Measurements from ENCODE around the gene NPPB. TPM values are rescaled to one million over a fixed set of nuclear protein-coding genes. Genes with fewer than 3 reads are reported as not detected.

Gene NPPB
- total and polyA plus RNA-seq, 2 experiments from 2014 or later, result 0.95 TPM; not detected in 1

DNA sequence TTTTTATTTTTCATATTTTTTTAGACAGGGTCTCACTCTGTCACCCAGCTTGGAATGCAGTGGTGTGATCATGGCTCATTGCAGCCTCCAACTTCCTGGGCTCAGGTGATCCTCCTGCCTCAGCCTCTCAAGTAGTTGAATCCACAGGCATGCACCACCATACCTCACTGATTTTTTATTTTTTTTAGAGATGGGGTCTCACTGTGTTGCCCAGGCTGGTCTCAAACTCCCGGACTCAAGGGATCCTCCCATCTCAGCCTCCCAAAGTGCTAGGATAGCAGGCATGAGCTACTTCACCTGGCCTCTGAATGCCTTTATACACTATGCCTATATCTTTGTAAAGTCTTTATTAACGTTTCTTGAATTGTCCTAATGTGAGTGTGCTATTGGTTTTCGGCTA lies 10.4 kb upstream of the NPPB start:
- DNase-seq (ENCODE audit: low spot score), result no peak
- Histone ChIP-seq H3K79me2 (replicated peaks; ENCODE audit: insufficient read depth) (no peaks in the 10 kb centered on the region), H3K9me2 (ENCODE audit: insufficient read depth) (no peaks in the 10 kb centered on the region), H3K36me3 (ENCODE audit: insufficient read depth) (no peaks in the 10 kb centered on the region), H3K27me3 (ENCODE audit: insufficient read depth) (no peaks in the 10 kb centered on the region), H3F3A (replicated peaks; ENCODE audit: low read depth) (no peaks in the 10 kb centered on the region), H3K4me3 (no peak overlapping the region), H3K4me1 (ENCODE audit: insufficient read depth) (no peaks in the 10 kb centered on the region), H4K20me1 (replicated peaks; ENCODE audit: insufficient read depth) (no peaks in the 10 kb centered on the region), H3K4me2 (no peak overlapping the region), H2AFZ (no peak overlapping the region), H3K27ac (ENCODE audit: low read depth) (no peak overlapping the region)
- Mint-ChIP-seq H3K27ac (no peak overlapping the region), H3K4me1 (no peaks in the 10 kb centered on the region), H3K4me3 (no peak overlapping the region), H3K36me3 (ENCODE audit: low read depth) (no peaks in the 10 kb centered on the region), H3K9me3 (no peaks in the 10 kb centered on the region), H3K27me3 (ENCODE audit: insufficient read depth, low read depth, poor library complexity) (peaks cover 12% of the 10 kb centered on the region)
- ATAC-seq, result no peak
- TF ChIP-seq ZNF331 (CRISPR knock-in tag; IDR thresholded peaks at IDR 0.05; ENCODE audit: low read depth), result no peak

DNA sequence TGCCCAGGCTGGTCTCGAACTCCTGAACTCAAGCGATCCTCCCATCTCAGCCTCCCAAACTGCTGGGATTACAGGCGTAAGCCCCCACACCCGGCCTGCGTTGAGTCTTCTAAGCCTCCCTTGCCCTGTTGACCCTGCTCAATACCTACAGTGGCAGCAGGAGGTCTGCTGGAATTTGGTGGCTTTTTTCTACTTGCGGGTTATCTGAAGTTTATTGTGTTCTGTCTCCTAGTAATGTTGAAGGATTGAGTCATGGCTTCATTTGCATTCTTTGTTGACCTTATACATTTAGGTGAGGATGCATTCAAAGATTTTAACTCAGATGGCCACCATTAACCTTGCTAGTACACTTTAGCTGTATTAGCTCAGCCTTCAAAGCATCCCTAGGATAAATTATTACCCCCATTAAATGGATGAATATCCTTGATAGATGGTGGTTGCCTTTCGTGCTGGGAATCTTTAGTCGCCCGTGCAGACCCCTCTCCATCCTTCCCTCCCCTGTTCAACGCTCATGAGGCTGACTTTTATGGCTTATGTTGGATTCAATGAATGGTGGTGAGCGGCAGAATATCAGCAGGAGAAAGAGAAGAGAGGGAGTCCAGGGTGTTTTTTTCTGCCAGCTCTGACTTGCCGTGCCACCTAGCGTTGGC lies 9.7 kb upstream of the NPPB start:
- no peaks in the 10 kb centered on the region for H3K36me3 ChIP-seq (ENCODE audit: insufficient read depth)
- H3K9me3 Mint-ChIP-seq, result no peaks in the 10 kb centered on the region
- no peak overlapping the region for H2AFZ ChIP-seq
- no peaks in the 10 kb centered on the region for H3K27me3 ChIP-seq (ENCODE audit: insufficient read depth)
- peaks cover 8% of the 10 kb centered on the region for H3K27me3 Mint-ChIP-seq (ENCODE audit: insufficient read depth, low read depth, poor library complexity)
- DNase-seq (ENCODE audit: low spot score) (no peak), ATAC-seq (no peak)
- no peaks in the 10 kb centered on the region for H3K79me2 ChIP-seq (replicated peaks; ENCODE audit: insufficient read depth)
- H3K4me3 ChIP-seq, result no peak overlapping the region
- no peaks in the 10 kb centered on the region for H4K20me1 ChIP-seq (replicated peaks; ENCODE audit: insufficient read depth)
- no peaks in the 10 kb centered on the region for H3K36me3 Mint-ChIP-seq (ENCODE audit: low read depth)
- no peaks in the 10 kb centered on the region for H3K4me1 ChIP-seq (ENCODE audit: insufficient read depth)
- no peak overlapping the region for H3K27ac Mint-ChIP-seq
- H3K9me2 ChIP-seq (ENCODE audit: insufficient read depth), result no peaks in the 10 kb centered on the region
- H3F3A ChIP-seq (replicated peaks; ENCODE audit: low read depth), result no peaks in the 10 kb centered on the region
- no peak overlapping the region for H3K4me3 Mint-ChIP-seq
- no peak overlapping the region for H3K27ac ChIP-seq (ENCODE audit: low read depth)
- no peaks in the 10 kb centered on the region for H3K4me1 Mint-ChIP-seq
- H3K4me2 ChIP-seq, result no peak overlapping the region
- TF ChIP-seq EZH2 (IDR thresholded peaks at IDR 0.05; ENCODE audit: low read depth, unreplicated experiment) (no peak), NANOG (IDR thresholded peaks at IDR 0.05; ENCODE audit: borderline replicate concordance) (no peak), CREB1 (CRISPR knock-in tag; IDR thresholded peaks at IDR 0.05; ENCODE audit: low read depth) (no peak), EZH2phosphoT487 (IDR thresholded peaks at IDR 0.05; ENCODE audit: unreplicated experiment) (no peak), ZNF114 (CRISPR knock-in tag; IDR thresholded peaks at IDR 0.05) (no peak), POLR2AphosphoS5 (IDR thresholded peaks at IDR 0.05; ENCODE audit: low read depth) (no peak), STAT1 (IDR thresholded peaks at IDR 0.05; ENCODE audit: unreplicated experiment) (no peak)
- TF ChIP-seq, protein P1, sequence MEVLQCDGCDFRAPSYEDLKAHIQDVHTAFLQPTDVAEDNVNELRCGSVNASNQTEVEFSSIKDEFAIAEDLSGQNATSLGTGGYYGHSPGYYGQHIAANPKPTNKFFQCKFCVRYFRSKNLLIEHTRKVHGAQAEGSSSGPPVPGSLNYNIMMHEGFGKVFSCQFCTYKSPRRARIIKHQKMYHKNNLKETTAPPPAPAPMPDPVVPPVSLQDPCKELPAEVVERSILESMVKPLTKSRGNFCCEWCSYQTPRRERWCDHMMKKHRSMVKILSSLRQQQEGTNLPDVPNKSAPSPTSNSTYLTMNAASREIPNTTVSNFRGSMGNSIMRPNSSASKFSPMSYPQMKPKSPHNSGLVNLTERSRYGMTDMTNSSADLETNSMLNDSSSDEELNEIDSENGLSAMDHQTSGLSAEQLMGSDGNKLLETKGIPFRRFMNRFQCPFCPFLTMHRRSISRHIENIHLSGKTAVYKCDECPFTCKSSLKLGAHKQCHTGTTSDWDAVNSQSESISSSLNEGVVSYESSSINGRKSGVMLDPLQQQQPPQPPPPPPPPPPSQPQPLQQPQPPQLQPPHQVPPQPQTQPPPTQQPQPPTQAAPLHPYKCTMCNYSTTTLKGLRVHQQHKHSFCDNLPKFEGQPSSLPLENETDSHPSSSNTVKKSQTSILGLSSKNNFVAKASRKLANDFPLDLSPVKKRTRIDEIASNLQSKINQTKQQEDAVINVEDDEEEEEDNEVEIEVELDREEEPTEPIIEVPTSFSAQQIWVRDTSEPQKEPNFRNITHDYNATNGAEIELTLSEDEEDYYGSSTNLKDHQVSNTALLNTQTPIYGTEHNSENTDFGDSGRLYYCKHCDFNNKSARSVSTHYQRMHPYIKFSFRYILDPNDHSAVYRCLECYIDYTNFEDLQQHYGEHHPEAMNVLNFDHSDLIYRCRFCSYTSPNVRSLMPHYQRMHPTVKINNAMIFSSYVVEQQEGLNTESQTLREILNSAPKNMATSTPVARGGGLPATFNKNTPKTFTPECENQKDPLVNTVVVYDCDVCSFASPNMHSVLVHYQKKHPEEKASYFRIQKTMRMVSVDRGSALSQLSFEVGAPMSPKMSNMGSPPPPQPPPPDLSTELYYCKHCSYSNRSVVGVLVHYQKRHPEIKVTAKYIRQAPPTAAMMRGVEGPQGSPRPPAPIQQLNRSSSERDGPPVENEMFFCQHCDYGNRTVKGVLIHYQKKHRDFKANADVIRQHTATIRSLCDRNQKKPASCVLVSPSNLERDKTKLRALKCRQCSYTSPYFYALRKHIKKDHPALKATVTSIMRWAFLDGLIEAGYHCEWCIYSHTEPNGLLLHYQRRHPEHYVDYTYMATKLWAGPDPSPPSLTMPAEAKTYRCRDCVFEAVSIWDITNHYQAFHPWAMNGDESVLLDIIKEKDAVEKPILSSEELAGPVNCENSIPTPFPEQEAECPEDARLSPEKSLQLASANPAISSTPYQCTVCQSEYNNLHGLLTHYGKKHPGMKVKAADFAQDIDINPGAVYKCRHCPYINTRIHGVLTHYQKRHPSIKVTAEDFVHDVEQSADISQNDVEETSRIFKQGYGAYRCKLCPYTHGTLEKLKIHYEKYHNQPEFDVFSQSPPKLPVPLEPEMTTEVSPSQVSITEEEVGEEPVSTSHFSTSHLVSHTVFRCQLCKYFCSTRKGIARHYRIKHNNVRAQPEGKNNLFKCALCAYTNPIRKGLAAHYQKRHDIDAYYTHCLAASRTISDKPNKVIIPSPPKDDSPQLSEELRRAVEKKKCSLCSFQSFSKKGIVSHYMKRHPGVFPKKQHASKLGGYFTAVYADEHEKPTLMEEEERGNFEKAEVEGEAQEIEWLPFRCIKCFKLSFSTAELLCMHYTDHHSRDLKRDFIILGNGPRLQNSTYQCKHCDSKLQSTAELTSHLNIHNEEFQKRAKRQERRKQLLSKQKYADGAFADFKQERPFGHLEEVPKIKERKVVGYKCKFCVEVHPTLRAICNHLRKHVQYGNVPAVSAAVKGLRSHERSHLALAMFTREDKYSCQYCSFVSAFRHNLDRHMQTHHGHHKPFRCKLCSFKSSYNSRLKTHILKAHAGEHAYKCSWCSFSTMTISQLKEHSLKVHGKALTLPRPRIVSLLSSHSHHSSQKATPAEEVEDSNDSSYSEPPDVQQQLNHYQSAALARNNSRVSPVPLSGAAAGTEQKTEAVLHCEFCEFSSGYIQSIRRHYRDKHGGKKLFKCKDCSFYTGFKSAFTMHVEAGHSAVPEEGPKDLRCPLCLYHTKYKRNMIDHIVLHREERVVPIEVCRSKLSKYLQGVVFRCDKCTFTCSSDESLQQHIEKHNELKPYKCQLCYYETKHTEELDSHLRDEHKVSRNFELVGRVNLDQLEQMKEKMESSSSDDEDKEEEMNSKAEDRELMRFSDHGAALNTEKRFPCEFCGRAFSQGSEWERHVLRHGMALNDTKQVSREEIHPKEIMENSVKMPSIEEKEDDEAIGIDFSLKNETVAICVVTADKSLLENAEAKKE (CRISPR knock-in tag; IDR thresholded peaks at IDR 0.05), result no peak
- TF ChIP-seq, protein P2, sequence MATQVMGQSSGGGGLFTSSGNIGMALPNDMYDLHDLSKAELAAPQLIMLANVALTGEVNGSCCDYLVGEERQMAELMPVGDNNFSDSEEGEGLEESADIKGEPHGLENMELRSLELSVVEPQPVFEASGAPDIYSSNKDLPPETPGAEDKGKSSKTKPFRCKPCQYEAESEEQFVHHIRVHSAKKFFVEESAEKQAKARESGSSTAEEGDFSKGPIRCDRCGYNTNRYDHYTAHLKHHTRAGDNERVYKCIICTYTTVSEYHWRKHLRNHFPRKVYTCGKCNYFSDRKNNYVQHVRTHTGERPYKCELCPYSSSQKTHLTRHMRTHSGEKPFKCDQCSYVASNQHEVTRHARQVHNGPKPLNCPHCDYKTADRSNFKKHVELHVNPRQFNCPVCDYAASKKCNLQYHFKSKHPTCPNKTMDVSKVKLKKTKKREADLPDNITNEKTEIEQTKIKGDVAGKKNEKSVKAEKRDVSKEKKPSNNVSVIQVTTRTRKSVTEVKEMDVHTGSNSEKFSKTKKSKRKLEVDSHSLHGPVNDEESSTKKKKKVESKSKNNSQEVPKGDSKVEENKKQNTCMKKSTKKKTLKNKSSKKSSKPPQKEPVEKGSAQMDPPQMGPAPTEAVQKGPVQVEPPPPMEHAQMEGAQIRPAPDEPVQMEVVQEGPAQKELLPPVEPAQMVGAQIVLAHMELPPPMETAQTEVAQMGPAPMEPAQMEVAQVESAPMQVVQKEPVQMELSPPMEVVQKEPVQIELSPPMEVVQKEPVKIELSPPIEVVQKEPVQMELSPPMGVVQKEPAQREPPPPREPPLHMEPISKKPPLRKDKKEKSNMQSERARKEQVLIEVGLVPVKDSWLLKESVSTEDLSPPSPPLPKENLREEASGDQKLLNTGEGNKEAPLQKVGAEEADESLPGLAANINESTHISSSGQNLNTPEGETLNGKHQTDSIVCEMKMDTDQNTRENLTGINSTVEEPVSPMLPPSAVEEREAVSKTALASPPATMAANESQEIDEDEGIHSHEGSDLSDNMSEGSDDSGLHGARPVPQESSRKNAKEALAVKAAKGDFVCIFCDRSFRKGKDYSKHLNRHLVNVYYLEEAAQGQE (IDR thresholded peaks at IDR 0.05; ENCODE audit: unreplicated experiment), result no peak
- TF ChIP-seq, protein P3, sequence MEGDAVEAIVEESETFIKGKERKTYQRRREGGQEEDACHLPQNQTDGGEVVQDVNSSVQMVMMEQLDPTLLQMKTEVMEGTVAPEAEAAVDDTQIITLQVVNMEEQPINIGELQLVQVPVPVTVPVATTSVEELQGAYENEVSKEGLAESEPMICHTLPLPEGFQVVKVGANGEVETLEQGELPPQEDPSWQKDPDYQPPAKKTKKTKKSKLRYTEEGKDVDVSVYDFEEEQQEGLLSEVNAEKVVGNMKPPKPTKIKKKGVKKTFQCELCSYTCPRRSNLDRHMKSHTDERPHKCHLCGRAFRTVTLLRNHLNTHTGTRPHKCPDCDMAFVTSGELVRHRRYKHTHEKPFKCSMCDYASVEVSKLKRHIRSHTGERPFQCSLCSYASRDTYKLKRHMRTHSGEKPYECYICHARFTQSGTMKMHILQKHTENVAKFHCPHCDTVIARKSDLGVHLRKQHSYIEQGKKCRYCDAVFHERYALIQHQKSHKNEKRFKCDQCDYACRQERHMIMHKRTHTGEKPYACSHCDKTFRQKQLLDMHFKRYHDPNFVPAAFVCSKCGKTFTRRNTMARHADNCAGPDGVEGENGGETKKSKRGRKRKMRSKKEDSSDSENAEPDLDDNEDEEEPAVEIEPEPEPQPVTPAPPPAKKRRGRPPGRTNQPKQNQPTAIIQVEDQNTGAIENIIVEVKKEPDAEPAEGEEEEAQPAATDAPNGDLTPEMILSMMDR (conservative IDR thresholded peaks at IDR 0.05; ENCODE audit: low read depth in 2 of 2), result no peak

All from GM23338 (cell line).